HEK293 (cell line): ENCODE results near the gene BRPF1.

ENCODE experiments used
- CTCF ChIA-PET: fragments of 350-600 bp; formaldehyde crosslinking; extraction: SDS; loops from one replicate; lab custom pipeline; 2021; ENCODE audit warnings: antibody characterized with exemption; lab: Yijun Ruan, JAX
- POLR2A ChIA-PET: fragments of 300-600 bp; formaldehyde crosslinking; extraction: SDS; loops from one replicate; lab custom pipeline; 2020; ENCODE audit warnings: antibody characterized with exemption, inconsistent platforms; lab: Yijun Ruan, JAX
- H3K27ac ChIP-seq: fragments of 200-500 bp; sonication (Bioruptor generic); 2 replicates; pipeline ENCODE4 v1.5.1; 2014; ENCODE audit warnings: low read depth, low read length, control low read depth, inconsistent platforms; ENCODE audit errors: extremely low read depth
- H3K36me3 ChIP-seq, 2 experiments: fragments of 200-500 bp in 1 of 2; sonication (Bioruptor generic) in 1 of 2; 1 replicate in 1 of 2; 2 replicates in 1 of 2; pipeline ENCODE4 v1.5.1; 2014 to 2017; ENCODE audit warnings: inconsistent platforms in 2 of 2, low read length in 2 of 2; ENCODE audit not compliant: control insufficient read depth in 2 of 2, insufficient read depth in 1 of 2
- H3K4me1 ChIP-seq: fragments of 200-500 bp; sonication (Bioruptor generic); 2 replicates; pipeline ENCODE4 v1.5.1; 2014; ENCODE audit warnings: mild to moderate bottlenecking, low read length, inconsistent platforms; ENCODE audit not compliant: control insufficient read depth, insufficient read depth
- H3K4me3 ChIP-seq: 2 replicates; pipeline ENCODE4 v1.5.1; 2011; ENCODE audit warnings: low read depth, mild to moderate bottlenecking, control low read depth, low read length, moderate library complexity
- H3K9me3 ChIP-seq: fragments of 200-500 bp; sonication (Bioruptor generic); 2 replicates; pipeline ENCODE4 v1.5.1; 2014; ENCODE audit warnings: low read depth, low read length, inconsistent platforms; ENCODE audit not compliant: control insufficient read depth, insufficient read depth
- GFI1B ChIP-seq: fragments of 450-650 bp; formaldehyde crosslinking; IDR thresholded peaks from 2 replicates; pipeline ENCODE4 v1.5.1; 2016; ENCODE audit warnings: missing biosample characterization, missing genetic modification characterization
- MZF1 ChIP-seq: fragments of 450-650 bp; formaldehyde crosslinking; IDR thresholded peaks from 2 replicates; pipeline ENCODE4 v1.5.1; 2017; ENCODE audit warnings: missing biosample characterization, missing genetic modification characterization, borderline replicate concordance
- ZBTB7A ChIP-seq: fragments of 450-650 bp; formaldehyde crosslinking; IDR thresholded peaks from 2 replicates; pipeline ENCODE4 v1.5.1; 2016; ENCODE audit warnings: low read depth, missing biosample characterization, missing genetic modification characterization
- ZNF112 ChIP-seq: fragments of 450-650 bp; formaldehyde crosslinking; IDR thresholded peaks from 2 replicates; pipeline ENCODE4 v1.5.0; 2017; ENCODE audit warnings: missing biosample characterization, missing genetic modification characterization
- ZNF175 ChIP-seq: fragments of 450-650 bp; formaldehyde crosslinking; IDR thresholded peaks from 2 replicates; pipeline ENCODE4 v1.5.1; 2016; ENCODE audit warnings: missing biosample characterization, missing genetic modification characterization
- ZNF184 ChIP-seq: fragments of 450-650 bp; IDR thresholded peaks from 2 replicates; pipeline ENCODE4 v1.5.1; 2018; ENCODE audit warnings: missing biosample characterization, mild to moderate bottlenecking, missing genetic modification characterization
- ZNF335 ChIP-seq: fragments of 450-650 bp; formaldehyde crosslinking; conservative IDR thresholded peaks from 2 replicates; pipeline ENCODE4 v1.5.1; 2016; ENCODE audit warnings: missing biosample characterization, missing genetic modification characterization
- ZNF521 ChIP-seq: fragments of 450-650 bp; formaldehyde crosslinking; IDR thresholded peaks from 2 replicates; pipeline ENCODE4 v1.5.1; 2017; ENCODE audit warnings: missing biosample characterization, mild to moderate bottlenecking, missing genetic modification characterization
- ZNF558 ChIP-seq: fragments of 450-650 bp; formaldehyde crosslinking; IDR thresholded peaks from 2 replicates; pipeline ENCODE4 v1.5.1; 2016; ENCODE audit warnings: missing biosample characterization, missing genetic modification characterization
- ZNF600 ChIP-seq: fragments of 450-650 bp; formaldehyde crosslinking; IDR thresholded peaks from 2 replicates; pipeline ENCODE4 v1.5.1; 2016; ENCODE audit warnings: missing biosample characterization, missing genetic modification characterization
- ZNF621 ChIP-seq: fragments of 450-650 bp; formaldehyde crosslinking; IDR thresholded peaks from 2 replicates; pipeline ENCODE4 v1.5.1; 2017; ENCODE audit warnings: missing biosample characterization, missing genetic modification characterization
- ZNF654 ChIP-seq: fragments of 450-650 bp; formaldehyde crosslinking; IDR thresholded peaks from 2 replicates; pipeline ENCODE4 v1.5.1; 2016; ENCODE audit warnings: low read depth, missing biosample characterization, missing genetic modification characterization
- ZNF677 ChIP-seq: fragments of 450-650 bp; IDR thresholded peaks from 2 replicates; pipeline ENCODE4 v1.5.0; 2018; ENCODE audit warnings: missing biosample characterization, mild to moderate bottlenecking, missing genetic modification characterization, moderate library complexity
- ZNF704 ChIP-seq: fragments of 450-650 bp; formaldehyde crosslinking; IDR thresholded peaks from 2 replicates; pipeline ENCODE4 v1.5.1; 2016; ENCODE audit warnings: missing biosample characterization, missing genetic modification characterization
- ZNF76 ChIP-seq: fragments of 450-650 bp; formaldehyde crosslinking; IDR thresholded peaks from 2 replicates; pipeline ENCODE4; 2016; ENCODE audit warnings: low read depth, missing biosample characterization, missing genetic modification characterization, borderline replicate concordance
- TF ChIP-seq, protein P1 (sequence below): fragments of 450-650 bp; formaldehyde crosslinking; IDR thresholded peaks from 2 replicates; pipeline ENCODE4 v1.5.1; 2016; ENCODE audit warnings: missing biosample characterization, missing genetic modification characterization
- TF ChIP-seq, protein P2 (sequence below): fragments of 450-650 bp; formaldehyde crosslinking; IDR thresholded peaks from 2 replicates; pipeline ENCODE4 v1.5.1; 2016; ENCODE audit warnings: missing biosample characterization, missing genetic modification characterization
- TF ChIP-seq, protein P3 (sequence below): fragments of 450-650 bp; formaldehyde crosslinking; IDR thresholded peaks from 2 replicates; pipeline ENCODE4 v1.5.1; 2016; ENCODE audit warnings: missing biosample characterization, missing genetic modification characterization
- TF ChIP-seq, protein P4 (sequence below): fragments of 450-650 bp; formaldehyde crosslinking; IDR thresholded peaks from 2 replicates; pipeline ENCODE4 v1.5.1; 2016; ENCODE audit warnings: missing biosample characterization, missing genetic modification characterization

Gene BRPF1

GRCh38 chr3:9781978-9782603 lies 50.6 kb downstream of the BRPF1 start (continued):
- TF ChIP-seq, protein P1, sequence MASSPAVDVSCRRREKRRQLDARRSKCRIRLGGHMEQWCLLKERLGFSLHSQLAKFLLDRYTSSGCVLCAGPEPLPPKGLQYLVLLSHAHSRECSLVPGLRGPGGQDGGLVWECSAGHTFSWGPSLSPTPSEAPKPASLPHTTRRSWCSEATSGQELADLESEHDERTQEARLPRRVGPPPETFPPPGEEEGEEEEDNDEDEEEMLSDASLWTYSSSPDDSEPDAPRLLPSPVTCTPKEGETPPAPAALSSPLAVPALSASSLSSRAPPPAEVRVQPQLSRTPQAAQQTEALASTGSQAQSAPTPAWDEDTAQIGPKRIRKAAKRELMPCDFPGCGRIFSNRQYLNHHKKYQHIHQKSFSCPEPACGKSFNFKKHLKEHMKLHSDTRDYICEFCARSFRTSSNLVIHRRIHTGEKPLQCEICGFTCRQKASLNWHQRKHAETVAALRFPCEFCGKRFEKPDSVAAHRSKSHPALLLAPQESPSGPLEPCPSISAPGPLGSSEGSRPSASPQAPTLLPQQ (tag by site-specific recombination): peak; percentile 68; the same call in 1 of the 2 replicates

DNA sequence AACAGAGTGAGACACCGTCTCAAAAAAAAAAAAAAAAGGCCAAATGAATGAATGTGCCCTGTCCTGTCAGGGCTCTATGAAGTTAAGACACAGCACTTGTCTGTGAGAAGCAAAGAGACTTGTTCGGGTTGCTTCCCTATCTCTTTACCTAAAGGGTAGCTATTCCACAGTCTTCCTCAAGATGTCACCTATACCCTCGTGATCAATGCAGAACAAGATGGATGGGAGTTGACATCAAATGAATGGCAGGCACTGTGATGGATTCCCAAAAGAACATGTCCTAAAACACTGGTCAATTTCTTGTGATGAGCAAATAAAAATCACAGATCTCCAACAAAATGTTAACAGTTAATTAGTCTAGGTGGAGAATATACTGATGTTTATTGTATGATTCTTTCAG lies 51.2 kb downstream of the BRPF1 start:
- no peak overlapping the region for H3K4me3 ChIP-seq
- ChIA-PET CTCF (interaction anchor here (0.7 to 2.0 kb wide), 5 partner anchors 9 to 569 kb away, joined by 3 to 5 read pairs (median 4); no protein-coding TSS in a partner anchor), POLR2A (interaction anchor here (0.7 to 1.6 kb wide), 3 partner anchors 10 to 1935 kb away, joined by 3 to 6 read pairs (median 3); partner anchors contain the start of gene ARPC4)
- TF ChIP-seq ZNF521 (tag by site-specific recombination) (no peak), ZNF76 (tag by site-specific recombination) (no peak), ZNF654 (peak; percentile 30; the same call in 1 of the 2 replicates), ZBTB7A (tag by site-specific recombination) (no peak), MZF1 (tag by site-specific recombination) (no peak), ZNF677 (tag by site-specific recombination) (no peak), GFI1B (tag by site-specific recombination) (no peak), ZNF621 (tag by site-specific recombination) (no peak), ZNF600 (tag by site-specific recombination) (0 out of 2 replicates have a peak, but pooled peaks have one; percentile 26), ZNF704 (tag by site-specific recombination) (no peak), ZNF112 (tag by site-specific recombination) (no peak), ZNF184 (tag by site-specific recombination) (no peak), ZNF558 (tag by site-specific recombination) (no peak), ZNF175 (no peak), ZNF335 (tag by site-specific recombination) (no peak)
- TF ChIP-seq, protein P2, sequence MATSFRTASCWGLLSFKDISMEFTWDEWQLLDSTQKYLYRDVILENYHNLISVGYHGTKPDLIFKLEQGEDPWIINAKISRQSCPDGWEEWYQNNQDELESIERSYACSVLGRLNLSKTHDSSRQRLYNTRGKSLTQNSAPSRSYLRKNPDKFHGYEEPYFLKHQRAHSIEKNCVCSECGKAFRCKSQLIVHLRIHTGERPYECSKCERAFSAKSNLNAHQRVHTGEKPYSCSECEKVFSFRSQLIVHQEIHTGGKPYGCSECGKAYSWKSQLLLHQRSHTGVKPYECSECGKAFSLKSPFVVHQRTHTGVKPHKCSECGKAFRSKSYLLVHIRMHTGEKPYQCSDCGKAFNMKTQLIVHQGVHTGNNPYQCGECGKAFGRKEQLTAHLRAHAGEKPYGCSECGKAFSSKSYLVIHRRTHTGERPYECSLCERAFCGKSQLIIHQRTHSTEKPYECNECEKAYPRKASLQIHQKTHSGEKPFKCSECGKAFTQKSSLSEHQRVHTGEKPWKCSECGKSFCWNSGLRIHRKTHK (tag by site-specific recombination): no peak
- TF ChIP-seq, protein P3, sequence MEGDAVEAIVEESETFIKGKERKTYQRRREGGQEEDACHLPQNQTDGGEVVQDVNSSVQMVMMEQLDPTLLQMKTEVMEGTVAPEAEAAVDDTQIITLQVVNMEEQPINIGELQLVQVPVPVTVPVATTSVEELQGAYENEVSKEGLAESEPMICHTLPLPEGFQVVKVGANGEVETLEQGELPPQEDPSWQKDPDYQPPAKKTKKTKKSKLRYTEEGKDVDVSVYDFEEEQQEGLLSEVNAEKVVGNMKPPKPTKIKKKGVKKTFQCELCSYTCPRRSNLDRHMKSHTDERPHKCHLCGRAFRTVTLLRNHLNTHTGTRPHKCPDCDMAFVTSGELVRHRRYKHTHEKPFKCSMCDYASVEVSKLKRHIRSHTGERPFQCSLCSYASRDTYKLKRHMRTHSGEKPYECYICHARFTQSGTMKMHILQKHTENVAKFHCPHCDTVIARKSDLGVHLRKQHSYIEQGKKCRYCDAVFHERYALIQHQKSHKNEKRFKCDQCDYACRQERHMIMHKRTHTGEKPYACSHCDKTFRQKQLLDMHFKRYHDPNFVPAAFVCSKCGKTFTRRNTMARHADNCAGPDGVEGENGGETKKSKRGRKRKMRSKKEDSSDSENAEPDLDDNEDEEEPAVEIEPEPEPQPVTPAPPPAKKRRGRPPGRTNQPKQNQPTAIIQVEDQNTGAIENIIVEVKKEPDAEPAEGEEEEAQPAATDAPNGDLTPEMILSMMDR: 0 out of 2 replicates have a peak, but pooled peaks have one; percentile 16
- TF ChIP-seq, protein P4, sequence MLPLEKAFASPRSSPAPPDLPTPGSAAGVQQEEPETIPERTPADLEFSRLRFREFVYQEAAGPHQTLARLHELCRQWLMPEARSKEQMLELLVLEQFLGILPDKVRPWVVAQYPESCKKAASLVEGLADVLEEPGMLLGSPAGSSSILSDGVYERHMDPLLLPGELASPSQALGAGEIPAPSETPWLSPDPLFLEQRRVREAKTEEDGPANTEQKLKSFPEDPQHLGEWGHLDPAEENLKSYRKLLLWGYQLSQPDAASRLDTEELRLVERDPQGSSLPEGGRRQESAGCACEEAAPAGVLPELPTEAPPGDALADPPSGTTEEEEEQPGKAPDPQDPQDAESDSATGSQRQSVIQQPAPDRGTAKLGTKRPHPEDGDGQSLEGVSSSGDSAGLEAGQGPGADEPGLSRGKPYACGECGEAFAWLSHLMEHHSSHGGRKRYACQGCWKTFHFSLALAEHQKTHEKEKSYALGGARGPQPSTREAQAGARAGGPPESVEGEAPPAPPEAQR (tag by site-specific recombination): no peak
- H3K9me3 ChIP-seq: no peaks in the 10 kb centered on the region
- no peaks in the 10 kb centered on the region for H3K4me1 ChIP-seq
- no peak overlapping the region for H3K27ac ChIP-seq
- H3K36me3 ChIP-seq: peaks cover 13 to 79% of the 10 kb centered on the region in 2 experiments; a peak in 2 of 3 replicates
